Fibroblast of the aortic adventitia (primary cell): Measurements from ENCODE around the gene MYOD1. TPM values are rescaled to one million over a fixed set of nuclear protein-coding genes. Genes with fewer than 3 reads are reported as not detected.

Experiments used
- DNase-seq: peaks from one replicate; pipeline ENCODE4 v3.0.0-alpha.2; 2010; ENCODE audit warnings: low read depth
- H3K4me3 ChIP-seq: 2 replicates; pipeline ENCODE4 v1.5.1; 2011; ENCODE audit warnings: low read depth, mild to moderate bottlenecking, control low read depth, low read length, moderate library complexity
- total RNA-seq: library from RNA; depleted of rRNA; stranded (reverse); fragments of >200 nt; gene quantifications from 2 replicates; pipeline ENCODE4 v1.2.3, GENCODE V29; 2012; ENCODE audit warnings: low replicate concordance
- TF ChIP-seq, protein P1 (sequence below): IDR thresholded peaks from 2 replicates; pipeline ENCODE4 v1.5.1; 2011; ENCODE audit warnings: mild to moderate bottlenecking, low read length, control low read depth, inconsistent platforms; ENCODE audit not compliant: insufficient read depth

Gene MYOD1
- total RNA-seq, 1 donor: not detected

DNA sequence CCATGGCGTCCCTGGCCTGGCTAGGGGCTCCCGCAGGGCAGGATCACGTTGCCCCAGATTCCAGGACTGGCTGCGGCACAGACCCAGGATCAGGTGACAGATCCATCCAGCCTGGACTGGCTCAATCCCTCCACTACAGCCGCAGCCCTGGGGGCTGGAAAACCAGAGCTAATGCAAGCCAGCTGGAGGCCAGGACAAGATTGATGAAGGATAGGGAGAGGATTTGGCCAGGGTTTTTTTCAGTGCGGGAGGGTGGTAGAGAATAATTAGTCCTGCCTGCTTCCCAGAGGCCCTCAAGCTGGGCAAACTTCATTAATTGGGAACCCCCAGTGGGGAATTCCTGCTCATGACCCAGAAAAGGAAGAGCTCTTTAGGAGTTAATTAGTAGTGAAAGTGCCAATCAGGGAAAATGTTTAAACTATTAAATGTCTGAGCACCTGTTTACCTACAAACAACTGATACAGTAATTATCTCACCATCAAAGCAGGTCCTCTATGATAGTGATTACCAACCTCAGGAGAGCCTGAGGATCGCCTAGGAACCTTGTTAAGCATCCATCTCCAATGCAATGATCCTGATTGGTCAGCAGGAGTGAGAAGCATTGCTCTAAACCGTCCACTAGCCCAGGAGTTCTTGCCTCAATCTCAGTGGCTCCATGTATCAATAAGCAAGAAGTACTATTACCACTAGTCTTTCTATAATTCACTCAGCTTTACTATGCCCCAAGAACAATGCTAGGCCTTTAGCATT, 33.0 kb upstream of the MYOD1 start:
- H3K4me3 ChIP-seq: no peak overlapping the region
- DNase-seq: no peak
- TF ChIP-seq, protein P1, sequence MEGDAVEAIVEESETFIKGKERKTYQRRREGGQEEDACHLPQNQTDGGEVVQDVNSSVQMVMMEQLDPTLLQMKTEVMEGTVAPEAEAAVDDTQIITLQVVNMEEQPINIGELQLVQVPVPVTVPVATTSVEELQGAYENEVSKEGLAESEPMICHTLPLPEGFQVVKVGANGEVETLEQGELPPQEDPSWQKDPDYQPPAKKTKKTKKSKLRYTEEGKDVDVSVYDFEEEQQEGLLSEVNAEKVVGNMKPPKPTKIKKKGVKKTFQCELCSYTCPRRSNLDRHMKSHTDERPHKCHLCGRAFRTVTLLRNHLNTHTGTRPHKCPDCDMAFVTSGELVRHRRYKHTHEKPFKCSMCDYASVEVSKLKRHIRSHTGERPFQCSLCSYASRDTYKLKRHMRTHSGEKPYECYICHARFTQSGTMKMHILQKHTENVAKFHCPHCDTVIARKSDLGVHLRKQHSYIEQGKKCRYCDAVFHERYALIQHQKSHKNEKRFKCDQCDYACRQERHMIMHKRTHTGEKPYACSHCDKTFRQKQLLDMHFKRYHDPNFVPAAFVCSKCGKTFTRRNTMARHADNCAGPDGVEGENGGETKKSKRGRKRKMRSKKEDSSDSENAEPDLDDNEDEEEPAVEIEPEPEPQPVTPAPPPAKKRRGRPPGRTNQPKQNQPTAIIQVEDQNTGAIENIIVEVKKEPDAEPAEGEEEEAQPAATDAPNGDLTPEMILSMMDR: no peak

DNA sequence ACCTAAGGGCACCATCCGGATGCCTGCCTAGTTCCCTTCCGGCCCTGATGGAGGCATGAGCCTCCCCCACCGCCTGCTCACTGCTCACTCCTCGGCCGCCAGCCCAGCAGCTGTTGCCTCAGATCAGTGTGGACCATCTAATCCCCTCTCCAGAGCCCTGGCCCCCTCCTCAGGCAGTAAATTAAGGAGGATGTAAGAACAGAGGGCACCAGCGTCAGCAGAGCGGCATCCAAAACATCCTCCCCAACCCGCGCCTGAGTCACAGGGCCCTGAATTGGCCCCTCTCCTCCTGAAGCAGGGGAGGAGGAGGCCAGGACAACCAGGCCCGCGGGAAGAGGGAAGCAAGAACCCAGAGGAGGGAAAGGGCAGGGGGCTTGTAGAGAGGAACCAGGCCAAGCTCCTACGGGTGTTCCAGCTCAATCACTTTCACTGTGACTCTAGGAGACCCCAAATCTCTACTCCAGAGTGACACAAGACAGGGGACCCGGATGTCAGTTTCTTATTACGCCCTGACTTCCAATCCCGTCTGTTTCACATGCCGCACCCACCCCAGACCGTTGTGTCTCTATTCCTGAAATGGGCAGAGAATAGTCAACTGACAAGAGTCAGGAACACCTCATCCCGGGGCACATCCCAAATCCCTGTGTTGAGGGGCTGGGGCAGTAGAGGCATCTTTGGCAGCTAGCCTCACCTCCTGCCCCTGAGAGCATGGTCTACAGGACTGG, 31.3 kb upstream of the MYOD1 start:
- no peak for DNase-seq
- no peak overlapping the region for H3K4me3 ChIP-seq
- TF ChIP-seq, protein P1: no peak

DNA sequence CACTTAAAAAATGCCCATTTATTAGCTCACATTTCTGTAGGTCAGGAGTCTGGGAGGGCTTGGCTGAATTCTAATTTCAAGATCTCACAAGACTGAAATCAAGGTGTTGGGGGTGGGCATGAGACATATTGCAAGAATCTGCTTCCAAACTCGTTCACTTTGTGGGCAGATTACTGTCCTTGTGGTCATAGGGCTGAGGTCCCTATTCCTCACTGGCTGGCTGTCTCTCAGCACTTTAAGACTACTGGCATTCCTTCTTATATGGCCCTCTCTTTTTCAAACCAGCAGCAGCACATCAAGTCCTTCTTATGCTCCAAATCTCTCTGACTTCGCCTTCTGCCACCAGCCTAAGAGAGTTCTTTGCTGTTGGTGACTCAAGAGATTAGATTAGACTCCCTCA, 27.8 kb upstream of the MYOD1 start:
- no peak overlapping the region for H3K4me3 ChIP-seq
- DNase-seq: no peak
- TF ChIP-seq, protein P1: no peak

DNA sequence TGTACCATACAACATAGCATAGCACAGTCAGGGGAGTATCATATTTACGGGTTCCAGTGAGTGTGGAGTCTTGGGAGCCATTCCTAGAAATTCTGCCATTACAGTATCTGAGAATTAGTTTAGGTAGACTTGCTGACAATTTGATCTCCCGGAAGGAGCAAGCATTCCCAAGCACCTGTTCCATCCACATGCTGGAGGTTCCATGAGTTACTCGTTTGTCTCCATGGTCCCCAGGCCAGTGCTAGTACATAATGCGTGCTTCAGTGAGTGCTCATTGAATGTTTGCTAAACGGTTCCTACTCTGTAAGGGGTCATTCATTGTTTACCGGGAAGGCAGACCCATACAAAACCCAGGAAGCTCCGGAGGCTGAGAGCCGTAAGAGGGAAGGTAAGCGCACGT, 27.4 kb upstream of the MYOD1 start:
- TF ChIP-seq, protein P1: no peak
- H3K4me3 ChIP-seq: no peak overlapping the region
- DNase-seq: no peak

DNA sequence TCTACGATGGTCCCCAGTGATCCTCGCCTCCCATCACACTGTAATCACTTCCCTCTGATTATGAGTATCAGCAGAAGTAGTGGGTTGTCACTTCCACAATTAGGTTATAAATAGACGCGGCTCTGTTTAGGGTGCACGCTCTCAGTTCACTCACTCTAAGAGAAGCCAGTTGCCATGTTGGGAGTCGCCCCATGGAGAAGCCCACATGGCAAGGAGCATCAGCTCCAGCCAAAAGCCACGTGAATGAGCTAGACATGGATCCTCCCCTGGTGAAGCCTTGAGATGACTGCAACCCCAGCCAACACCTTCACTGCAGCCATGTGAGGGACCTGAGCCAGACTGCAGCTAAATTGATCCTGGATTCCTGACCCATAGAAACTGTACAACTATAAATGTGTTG, 26.4 kb upstream of the MYOD1 start:
- DNase-seq: no peak
- H3K4me3 ChIP-seq: no peak overlapping the region
- TF ChIP-seq, protein P1: no peak

DNA sequence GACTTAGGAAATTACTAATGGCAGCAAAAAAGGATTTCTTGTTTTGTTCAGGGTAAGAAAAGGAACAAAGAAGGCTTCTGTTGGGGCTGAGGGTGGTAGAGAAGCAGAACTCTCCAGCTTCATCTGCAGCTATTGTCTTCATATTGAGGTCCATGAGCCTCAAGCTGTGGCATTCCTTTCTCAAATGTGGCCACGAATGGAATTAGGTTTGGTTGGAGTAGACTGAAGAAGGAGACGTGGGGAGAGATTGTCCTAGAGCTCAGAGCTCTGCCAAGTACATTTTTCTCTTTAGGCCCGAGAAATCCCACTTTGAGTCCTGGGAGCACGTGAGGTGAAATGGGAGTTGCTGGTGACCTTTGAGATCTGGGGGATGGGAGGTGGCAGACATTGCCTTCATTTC, 25.8 kb upstream of the MYOD1 start:
- no peak for DNase-seq
- TF ChIP-seq, protein P1: no peak
- no peak overlapping the region for H3K4me3 ChIP-seq
